DMS 273 treated with DMSO at 0.1 percent for 48 hours (cell line): ENCODE measurements around the gene JPH3.
A peak's percentile ranks its signal among the peaks of the same experiment; 100 is the strongest.

ENCODE experiments used
- DNase-seq: peaks from one replicate; lab custom pipeline; 2025; lab: John Stamatoyannopoulos, UW

Gene JPH3

GRCh38 chr16:87626905-87627304 lies 24.6 kb downstream of the JPH3 start:
- no peak for DNase-seq

DNA sequence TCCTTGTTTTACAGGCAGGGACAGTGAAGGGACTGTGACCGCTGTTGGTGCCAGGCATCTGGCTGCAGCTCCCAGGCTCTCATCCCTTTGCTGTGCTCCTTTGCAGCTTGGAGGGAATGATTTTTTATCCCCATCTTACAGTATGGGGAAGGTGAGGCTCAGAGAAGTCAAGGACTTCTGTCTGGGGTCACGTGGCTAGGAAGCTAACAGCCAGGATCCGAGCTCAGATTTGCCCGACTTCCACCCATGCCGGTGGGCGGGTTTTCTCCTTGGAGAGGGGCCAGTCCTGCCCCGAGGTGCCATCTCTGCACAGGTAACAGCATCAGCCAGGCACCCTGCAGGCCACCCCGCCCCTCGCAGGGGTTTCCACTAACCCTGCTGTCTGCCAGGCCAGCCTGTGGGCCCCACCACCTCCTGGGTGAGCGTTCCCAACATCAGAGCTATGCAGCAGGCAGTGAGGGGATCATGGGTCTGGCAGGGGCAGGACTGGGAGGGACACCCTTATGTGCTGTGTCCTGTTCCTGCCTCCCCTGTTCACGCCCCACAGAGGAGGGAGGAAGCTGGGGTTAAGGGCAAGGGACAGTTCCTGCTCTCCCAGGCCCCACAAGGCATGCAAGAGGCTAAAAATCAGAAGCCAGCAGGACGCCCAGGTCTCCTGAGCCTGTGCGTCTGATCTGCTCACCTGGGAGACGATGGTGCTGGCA lies 25.4 kb downstream of the JPH3 start:
- DNase-seq = no peak

GRCh38 chr16:87628246-87628923 lies 26.1 kb downstream of the JPH3 start:
- no peak for DNase-seq

- no peak for DNase-seq
Observed at GRCh38 chr16:87628940-87629339, 26.6 kb downstream of the JPH3 start.

DNA sequence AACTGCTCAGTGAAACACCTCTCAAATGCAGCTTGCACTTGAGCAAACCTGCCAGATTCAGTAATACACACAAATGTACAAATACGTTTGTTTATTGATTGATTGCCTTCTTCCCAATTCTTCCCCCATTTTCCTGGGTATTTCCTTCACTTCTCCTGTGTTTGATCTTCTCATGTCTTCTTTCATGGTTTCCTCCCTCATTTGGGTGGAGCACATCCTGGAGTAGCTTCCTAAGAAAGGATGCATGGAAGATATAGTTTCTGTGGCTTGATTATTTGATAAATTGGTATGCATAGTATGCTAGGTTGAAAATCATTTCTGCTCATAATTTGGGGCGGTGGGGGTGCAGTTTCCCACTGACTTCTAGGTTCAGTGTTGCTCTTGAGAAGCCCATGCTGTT lies 28.8 kb downstream of the JPH3 start:
- no peak for DNase-seq

- no peak for DNase-seq
Observed at GRCh38 chr16:87634411-87634810, 32.1 kb downstream of the JPH3 start.

DNA sequence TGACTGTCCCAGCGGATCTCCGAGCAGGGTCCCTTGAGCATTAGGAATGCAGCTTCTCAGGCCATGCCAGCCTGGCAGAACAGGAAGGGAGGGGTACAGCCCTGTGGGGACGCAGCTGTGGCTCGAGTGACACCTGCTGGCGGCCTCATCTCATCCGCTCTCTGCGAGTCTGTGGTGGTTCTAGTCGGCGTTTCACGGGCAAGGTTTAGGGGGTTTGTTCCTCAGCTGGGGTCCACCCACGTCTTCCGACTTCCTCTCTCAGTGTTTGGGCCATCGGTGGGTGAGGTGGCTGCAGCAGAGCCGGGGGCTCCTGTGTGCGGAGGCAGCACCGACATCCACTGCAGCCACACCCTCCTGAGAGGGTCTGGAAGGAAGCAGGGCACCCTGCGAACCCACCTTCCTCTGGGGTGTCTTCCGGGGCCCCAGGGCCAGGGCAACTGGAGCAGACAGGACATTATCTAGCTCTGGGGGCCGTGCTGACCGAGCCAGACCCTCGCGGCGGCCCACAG lies 33.3 kb downstream of the JPH3 start:
- DNase-seq = peak; percentile 21

DNA sequence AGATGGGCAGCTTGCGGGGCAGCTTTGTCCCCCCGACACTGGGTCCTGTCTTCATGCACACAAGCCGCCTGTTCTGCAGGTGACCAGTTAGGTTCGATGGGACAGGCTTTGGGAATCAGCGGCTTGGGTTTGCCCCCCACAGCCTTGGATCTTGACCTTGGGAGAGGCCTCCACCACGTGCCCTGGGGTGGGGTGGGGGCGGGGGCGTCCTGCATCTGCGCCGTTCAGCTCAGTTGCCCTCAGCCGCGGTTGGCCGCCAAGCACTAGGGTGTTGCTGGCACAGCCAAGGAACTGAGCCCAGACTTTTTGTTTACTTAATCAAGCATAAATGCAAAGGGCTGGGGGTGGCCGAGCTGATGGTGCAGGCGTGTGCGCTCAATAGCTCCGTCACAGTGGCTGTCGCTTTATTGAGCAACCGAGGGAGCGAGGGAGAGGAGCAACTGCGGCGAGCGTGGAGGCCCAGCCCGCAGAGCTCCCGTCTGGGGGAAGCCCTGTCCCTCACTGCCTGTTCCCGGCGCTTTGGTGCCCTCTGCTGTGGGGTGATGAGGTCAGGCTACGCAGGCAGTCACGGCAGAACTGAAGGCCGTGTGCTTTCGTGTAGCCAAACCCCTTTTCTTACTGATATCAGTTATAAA lies 33.9 kb downstream of the JPH3 start:
- DNase-seq = peak; percentile 16

DNA sequence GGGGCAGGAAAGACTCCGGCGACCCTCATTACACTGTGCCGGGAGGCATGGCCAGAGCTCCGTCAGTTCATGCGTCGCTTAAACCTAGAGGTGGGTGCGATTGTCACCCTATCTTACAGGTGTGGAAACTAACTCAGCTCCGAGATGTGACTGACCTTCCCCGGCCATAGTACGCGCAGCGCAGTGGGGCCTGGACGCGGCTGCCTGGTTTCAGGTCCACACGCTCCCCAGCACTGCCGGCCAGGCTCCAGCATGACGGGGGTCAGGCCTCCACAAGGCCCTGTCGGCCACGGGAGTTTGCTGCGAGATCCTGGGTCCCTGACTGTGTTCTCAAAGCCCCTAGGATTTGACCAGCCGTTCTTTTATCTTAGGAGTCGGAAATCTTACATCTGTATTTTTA lies 34.4 kb downstream of the JPH3 start:
- DNase-seq = no peak

GRCh38 chr16:87637357-87637756 lies 35.0 kb downstream of the JPH3 start:
- no peak for DNase-seq

- no peak for DNase-seq
Observed at GRCh38 chr16:87638736-87639135, 36.4 kb downstream of the JPH3 start.

- DNase-seq = no peak
Observed at GRCh38 chr16:87641721-87642120, 39.4 kb downstream of the JPH3 start.

GRCh38 chr16:87642491-87642890 lies 40.2 kb downstream of the JPH3 start:
- no peak for DNase-seq

DNA sequence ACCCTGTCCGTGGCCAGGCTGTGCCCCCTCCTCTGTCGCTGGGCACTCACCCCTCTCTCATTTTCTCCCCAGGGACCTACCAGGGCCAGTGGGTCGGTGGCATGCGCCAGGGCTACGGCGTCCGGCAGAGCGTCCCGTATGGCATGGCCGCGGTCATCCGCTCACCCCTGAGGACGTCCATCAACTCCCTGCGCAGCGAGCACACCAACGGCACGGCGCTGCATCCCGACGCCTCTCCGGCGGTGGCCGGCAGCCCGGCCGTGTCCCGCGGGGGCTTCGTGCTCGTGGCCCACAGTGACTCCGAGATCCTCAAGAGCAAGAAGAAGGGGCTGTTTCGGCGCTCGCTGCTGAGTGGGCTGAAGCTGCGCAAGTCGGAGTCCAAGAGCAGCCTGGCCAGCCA lies 41.9 kb downstream of the JPH3 start:
- DNase-seq = no peak

DNA sequence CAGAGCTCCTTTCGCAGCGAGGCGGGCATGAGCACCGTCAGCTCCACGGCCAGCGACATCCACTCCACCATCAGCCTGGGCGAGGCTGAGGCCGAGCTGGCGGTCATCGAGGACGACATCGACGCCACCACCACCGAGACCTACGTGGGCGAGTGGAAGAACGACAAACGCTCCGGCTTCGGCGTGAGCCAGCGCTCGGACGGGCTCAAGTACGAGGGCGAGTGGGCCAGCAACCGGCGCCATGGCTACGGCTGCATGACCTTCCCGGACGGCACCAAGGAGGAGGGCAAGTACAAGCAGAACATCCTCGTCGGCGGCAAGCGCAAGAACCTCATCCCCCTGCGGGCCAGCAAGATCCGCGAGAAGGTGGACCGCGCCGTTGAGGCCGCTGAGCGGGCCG lies 42.3 kb downstream of the JPH3 start:
- no peak for DNase-seq

DNA sequence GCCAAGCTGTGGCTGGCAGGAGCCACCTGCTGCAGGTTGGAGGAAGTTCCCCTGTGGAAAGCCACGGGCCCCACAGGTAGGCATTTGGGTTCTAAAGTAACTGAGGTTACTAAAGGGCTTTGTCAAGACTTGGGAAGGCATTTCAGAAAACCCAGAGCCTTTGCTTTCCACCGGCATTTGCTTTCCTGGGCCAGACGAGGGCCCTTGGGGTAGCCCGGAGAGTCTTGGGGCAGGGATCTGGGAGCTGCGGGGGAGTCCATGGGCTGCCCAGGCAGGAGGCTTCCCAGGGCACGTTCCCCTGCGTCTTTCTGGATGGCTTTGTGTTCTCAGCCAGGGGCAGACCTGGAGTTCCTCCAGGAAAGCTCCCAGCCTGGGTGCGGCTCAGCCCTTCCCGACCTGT lies 43.5 kb downstream of the JPH3 start:
- no peak for DNase-seq

DNA sequence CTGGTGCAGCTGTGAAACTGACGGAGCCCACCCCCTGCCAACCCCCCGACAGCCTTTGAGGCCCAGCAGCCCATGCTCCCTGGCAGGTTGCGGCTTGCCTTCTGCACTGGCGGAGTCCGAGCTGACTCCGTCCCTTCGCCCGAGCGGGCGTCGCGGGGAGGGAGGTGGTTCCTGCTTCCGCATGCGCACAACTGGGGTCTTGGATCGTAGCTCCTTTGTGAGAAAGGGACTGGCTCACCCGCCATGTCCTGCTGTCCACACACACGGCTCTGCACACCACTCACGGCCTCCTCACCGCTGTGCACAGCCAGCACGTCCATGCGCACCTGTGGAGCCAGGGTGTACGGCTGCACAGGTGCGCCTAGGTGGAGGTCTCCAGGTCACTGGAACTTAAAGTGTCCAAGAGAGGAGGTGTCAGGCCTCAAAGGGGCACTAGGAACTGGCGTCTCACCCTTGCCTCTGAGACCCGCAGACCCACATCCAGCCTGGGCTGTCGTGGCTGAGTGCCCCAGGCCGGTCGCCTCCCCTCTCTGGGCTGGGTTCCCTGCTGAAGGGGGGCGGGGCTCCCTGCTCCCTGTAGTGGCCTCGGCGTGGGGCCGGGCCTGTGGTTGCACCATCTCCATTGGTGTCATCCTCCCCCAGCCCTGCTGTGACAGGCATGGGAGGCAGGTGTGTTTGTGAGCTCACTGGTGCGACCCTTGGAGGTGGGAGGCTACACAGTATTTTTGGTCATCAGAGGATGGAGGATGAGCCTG lies 45.3 kb downstream of the JPH3 start:
- DNase-seq = no peak

- no peak for DNase-seq
Observed at GRCh38 chr16:87648236-87648635, 45.9 kb downstream of the JPH3 start.

GRCh38 chr16:87648698-87649487 lies 46.6 kb downstream of the JPH3 start:
- no peak for DNase-seq

DNA sequence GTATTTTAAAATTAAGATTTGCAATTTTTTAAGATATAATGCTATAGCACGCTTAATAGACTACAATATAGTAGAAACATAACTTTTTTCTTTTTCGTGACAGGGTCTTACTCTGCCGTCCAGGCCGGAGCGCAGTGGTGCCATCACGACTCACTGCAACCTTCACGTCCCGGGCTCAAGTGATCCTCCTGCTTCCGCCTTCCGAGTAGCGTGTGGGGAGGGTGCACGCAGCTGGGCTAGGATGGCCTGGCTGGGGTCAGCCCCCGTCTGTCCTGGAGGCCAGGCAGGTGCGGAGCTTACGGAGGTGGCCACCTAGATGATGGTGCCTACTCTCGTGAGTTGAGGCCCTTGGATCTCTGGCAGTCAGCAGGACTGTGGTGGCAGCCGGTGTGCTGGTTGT lies 50.1 kb downstream of the JPH3 start:
- no peak for DNase-seq

DNA sequence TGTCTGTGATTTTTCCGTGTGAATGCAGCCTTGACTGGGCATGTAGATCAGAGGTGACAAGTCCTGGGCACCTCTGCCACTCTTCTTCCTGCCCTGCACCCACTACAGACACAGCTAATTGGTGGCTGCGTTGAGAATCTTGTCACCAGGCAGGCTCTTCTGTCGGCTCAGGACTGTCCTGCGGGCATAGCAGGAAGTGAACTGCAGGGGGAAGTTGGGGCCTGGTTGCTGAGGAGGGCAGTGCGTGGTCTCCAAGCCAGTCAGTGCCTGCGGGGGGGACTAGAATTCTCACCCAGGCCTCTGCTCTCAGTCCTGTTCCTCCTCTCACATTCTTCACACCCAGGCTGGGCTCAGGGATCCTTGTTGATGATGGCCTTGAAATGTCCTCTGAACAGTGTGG lies 50.5 kb downstream of the JPH3 start:
- no peak for DNase-seq

- no peak for DNase-seq
Observed at GRCh38 chr16:87653234-87653633, 50.9 kb downstream of the JPH3 start.
